HepG2 (cell line): ENCODE data around the gene NCMAP. TPM values are rescaled to one million over a fixed set of nuclear protein-coding genes. Genes with fewer than 3 reads are reported as not detected.

Experiments
- ARID4A ChIP-seq: sonication (generic); formaldehyde crosslinking; IDR thresholded peaks from 2 replicates; pipeline ENCODE4 v1.5.0; 2020; ENCODE audit warnings: mild to moderate bottlenecking, missing genetic modification reagents, borderline replicate concordance
- FOXA1 ChIP-seq, 2 experiments: fragments of 450-650 bp in 1 of 2; sonication (generic) in 1 of 2; formaldehyde crosslinking in 1 of 2; IDR thresholded peaks; 2 replicates each; pipeline versions ENCODE4 v1.4.0 to v1.6.1; 2016 to 2020; ENCODE audit warnings: missing genetic modification reagents in 1 of 2
- FOXP1 ChIP-seq, 2 experiments: fragments of 450-650 bp in 1 of 2; IDR thresholded peaks; 2 replicates each; pipeline ENCODE4 v1.6.1; 2017 to 2018; ENCODE audit warnings: antibody characterized with exemption in 1 of 2
- HES4 ChIP-seq: sonication (generic); formaldehyde crosslinking; IDR thresholded peaks from 2 replicates; pipeline ENCODE4 v1.9.0; 2021; ENCODE audit warnings: mild to moderate bottlenecking, missing genetic modification reagents, borderline replicate concordance
- HMGXB4 ChIP-seq, 2 experiments: sonication (generic) in 1 of 2; formaldehyde crosslinking in 1 of 2; IDR thresholded peaks; 2 replicates each; pipeline versions ENCODE4 v1.4.0 to v1.6.1; 2018 to 2020; ENCODE audit warnings: missing genetic modification reagents in 2 of 2, borderline replicate concordance in 1 of 2, low read depth in 1 of 2, mild to moderate bottlenecking in 1 of 2, missing biosample characterization in 1 of 2
- IRF2 ChIP-seq: IDR thresholded peaks from 2 replicates; pipeline ENCODE4 v1.6.1; 2018; ENCODE audit warnings: missing genetic modification reagents, missing compliant biosample characterization
- KLF12 ChIP-seq: sonication (generic); formaldehyde crosslinking; IDR thresholded peaks from 2 replicates; pipeline ENCODE4 v1.4.0; 2020; ENCODE audit warnings: missing genetic modification reagents, borderline replicate concordance
- MBNL3 ChIP-seq: fragments of 250-450 bp; sonication (Bioruptor Pico); conservative IDR thresholded peaks from 2 replicates; pipeline ENCODE4 v1.8.0; 2022; ENCODE audit warnings: mild to moderate bottlenecking, inconsistent platforms
- MIXL1 ChIP-seq: IDR thresholded peaks from 2 replicates; pipeline ENCODE4 v1.6.1; 2016
- PHF21A ChIP-seq: sonication (generic); formaldehyde crosslinking; IDR thresholded peaks from 2 replicates; pipeline ENCODE4 v1.5.0; 2020; ENCODE audit warnings: mild to moderate bottlenecking, missing genetic modification reagents
- RFX1 ChIP-seq: fragments of 450-650 bp; IDR thresholded peaks from 2 replicates; pipeline ENCODE4 v1.6.1; 2017
- SETDB1 ChIP-seq: sonication (generic); formaldehyde crosslinking; IDR thresholded peaks from 2 replicates; pipeline ENCODE4 v1.5.1; 2020; ENCODE audit warnings: missing genetic modification reagents, mild to moderate bottlenecking, borderline replicate concordance
- TCF7 ChIP-seq: sonication (generic); IDR thresholded peaks from 2 replicates; pipeline ENCODE4 v1.6.1; 2016; ENCODE audit warnings: antibody characterized with exemption, low read depth
- ZFAT ChIP-seq: sonication (generic); formaldehyde crosslinking; conservative IDR thresholded peaks from 2 replicates; pipeline ENCODE4 v1.8.1; 2023; ENCODE audit warnings: missing genetic modification reagents, inconsistent platforms
- ZNF20 ChIP-seq: sonication (generic); formaldehyde crosslinking; IDR thresholded peaks from 2 replicates; pipeline ENCODE4 v1.4.0; 2020; ENCODE audit warnings: mild to moderate bottlenecking, moderate library complexity, missing genetic modification reagents
- ZNF296 ChIP-seq: sonication (generic); formaldehyde crosslinking; conservative IDR thresholded peaks from 2 replicates; pipeline ENCODE4 v1.5.0; 2020; ENCODE audit warnings: mild to moderate bottlenecking, missing genetic modification reagents
- ZNF343 ChIP-seq: sonication (generic); formaldehyde crosslinking; IDR thresholded peaks from 2 replicates; pipeline ENCODE4 v1.4.0; 2020; ENCODE audit warnings: mild to moderate bottlenecking, missing genetic modification reagents
- ZNF644 ChIP-seq: IDR thresholded peaks from 2 replicates; pipeline ENCODE4 v1.6.1; 2016; ENCODE audit warnings: low read depth
- ZNF710 ChIP-seq: sonication (generic); formaldehyde crosslinking; IDR thresholded peaks from 2 replicates; pipeline ENCODE4 v1.5.0; 2020; ENCODE audit warnings: mild to moderate bottlenecking, missing genetic modification reagents, borderline replicate concordance
- ZSCAN29 ChIP-seq: sonication (generic); formaldehyde crosslinking; conservative IDR thresholded peaks from 2 replicates; pipeline ENCODE4 v1.4.0; 2020; ENCODE audit warnings: mild to moderate bottlenecking, missing genetic modification reagents
- polyA plus RNA-seq, 8 experiments: library from polyadenylated mRNA; depleted of rRNA in 3 of 8; stranded (reverse) in 7 of 8; unstranded in 1 of 8; fragments of >200 nt; fragmentation: Illumina TruSeq in 4 of 8; extraction: Trizol in 4 of 8; gene quantifications; 2 replicates each; pipeline versions ENCODE4 v1.2.1 to v1.2.3, GENCODE V29; 2011 to 2016; ENCODE audit warnings: low read depth in 4 of 8, missing spikeins in 1 of 8, mixed read lengths in 1 of 8; ENCODE audit not compliant: insufficient read depth in 1 of 8
- total RNA-seq, 5 experiments: library from RNA; depleted of rRNA; stranded (reverse); fragments of >200 nt; fragmentation: Illumina TruSeq; extraction: Trizol; gene quantifications; 2 replicates each; pipeline ENCODE4 v1.2.3, GENCODE V29; 2016; ENCODE audit warnings: low read depth in 1 of 5

NCMAP gene
- total and polyA plus RNA-seq, 2 of the 13 experiments (the other 11 are each of a cell fraction or from before 2014, with no cell fraction given): 2.7 to 20.0 TPM

GRCh38 chr1:24558902-24559791 lies 3.3 kb downstream of the NCMAP start (continued):
- TF ChIP-seq HMGXB4 (CRISPR knock-in tag; IDR thresholded peaks at IDR 0.05; ENCODE audit: borderline replicate concordance in 1 of 2, low read depth in 1 of 2) (0 out of 4 replicates have a peak, but pooled peaks of 1 of the 2 experiments have one; percentile 28), RFX1 (no peak), PHF21A (CRISPR knock-in tag) (peak; percentile 63), MIXL1 (0 out of 2 replicates have a peak, but pooled peaks have one; percentile 43), ZNF644 (CRISPR knock-in tag) (0 out of 2 replicates have a peak, but pooled peaks have one; percentile 49), ZNF296 (CRISPR knock-in tag) (peak; percentile 71; the same call in 1 of the 2 replicates), ZNF20 (CRISPR knock-in tag) (no peak), ZNF343 (no peak), KLF12 (peak; percentile 70; the same call in 1 of the 2 replicates), ZFAT (no peak), ARID4A (CRISPR knock-in tag) (peak; percentile 44; the same call in 1 of the 2 replicates), ZNF710 (CRISPR knock-in tag) (peak; percentile 75; the same call in 1 of the 2 replicates), TCF7 (peak; percentile 50), IRF2 (CRISPR knock-in tag) (0 out of 2 replicates have a peak, but pooled peaks have one; percentile 21), SETDB1 (CRISPR knock-in tag) (no peak), FOXA1 (IDR thresholded peaks at IDR 0.05) (no peak), FOXA1 (CRISPR knock-in tag; IDR thresholded peaks at IDR 0.05) (peak; percentile 85), MBNL3 (CRISPR knock-in tag) (no peak), HES4 (CRISPR knock-in tag) (no peak), ZSCAN29 (CRISPR knock-in tag) (0 out of 2 replicates have a peak, but pooled peaks have one; percentile 24), FOXP1 (IDR thresholded peaks at IDR 0.05) (no peak), FOXP1 (CRISPR knock-in tag; IDR thresholded peaks at IDR 0.05) (peak; percentile 52; the same call in 1 of the 2 replicates)
